Osteocyte (in vitro differentiated cells): ENCODE measurements around the gene ATP5ME. TPM values are rescaled to one million over a fixed set of nuclear protein-coding genes. Genes with fewer than 3 reads are reported as not detected.

Experiments
- DNase-seq: peaks from one replicate; pipeline ENCODE4 v3.0.0; 2021; ENCODE audit warnings: mixed read lengths; ENCODE audit not compliant: unreplicated experiment; ENCODE audit errors: extremely low spot score
- H3K27ac Mint-ChIP-seq: one replicate; pipeline ENCODE4 v1.8.0; 2021; ENCODE audit warnings: mild to moderate bottlenecking, mixed read lengths; ENCODE audit not compliant: unreplicated experiment
- H3K27me3 Mint-ChIP-seq: one replicate; pipeline ENCODE4 v1.8.0; 2021; ENCODE audit warnings: mixed read lengths; ENCODE audit not compliant: unreplicated experiment
- H3K36me3 Mint-ChIP-seq: one replicate; pipeline ENCODE4 v1.8.0; 2021; ENCODE audit warnings: mixed read lengths; ENCODE audit not compliant: unreplicated experiment
- H3K4me1 Mint-ChIP-seq: one replicate; pipeline ENCODE4 v1.8.0; 2021; ENCODE audit warnings: mixed read lengths; ENCODE audit not compliant: unreplicated experiment
- H3K4me3 Mint-ChIP-seq: one replicate; pipeline ENCODE4 v1.8.0; 2021; ENCODE audit warnings: mild to moderate bottlenecking, moderate library complexity, mixed read lengths; ENCODE audit not compliant: unreplicated experiment
- H3K9me3 Mint-ChIP-seq: one replicate; pipeline ENCODE4 v1.8.0; 2021; ENCODE audit warnings: mixed read lengths; ENCODE audit not compliant: unreplicated experiment
- CTCF ChIP-seq: fragments of 200-600 bp; sonication (generic); IDR thresholded peaks from 2 replicates; pipeline ENCODE4 v1.5.0; 2021; ENCODE audit warnings: antibody characterized with exemption, mild to moderate bottlenecking, moderate library complexity
- total RNA-seq: library from RNA; stranded (reverse); gene quantifications from 2 replicates; pipeline ENCODE4 v1.2.1, GENCODE V29; 2021

ATP5ME gene
- total RNA-seq, 1 donor from 2014 or later = 271 TPM

DNA sequence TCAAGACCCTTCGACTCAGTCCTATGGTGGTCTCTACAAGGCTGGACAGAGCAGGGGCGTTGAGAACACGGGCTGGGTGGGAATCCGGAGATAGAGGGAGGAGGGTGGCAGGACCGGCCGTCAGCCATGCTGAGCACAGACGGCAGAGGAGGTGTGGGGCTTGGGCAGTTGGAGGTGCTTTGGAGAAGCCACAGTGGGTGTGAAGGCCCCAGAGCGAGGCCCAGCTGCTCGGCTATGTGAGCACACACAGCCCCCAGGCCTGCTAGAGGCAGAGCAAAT, 44.5 kb downstream of the ATP5ME start:
- H3K4me3 Mint-ChIP-seq = no peak overlapping the region
- H3K27ac Mint-ChIP-seq = no peak overlapping the region

GRCh38 chr4:628821-629635, 45.0 kb downstream of the ATP5ME start:
- Mint-ChIP-seq H3K9me3 (no peaks in the 10 kb centered on the region), H3K4me1 (no peaks in the 10 kb centered on the region), H3K4me3 (no peak overlapping the region), H3K27me3 (no peaks in the 10 kb centered on the region), H3K36me3 (no peaks in the 10 kb centered on the region), H3K27ac (no peak overlapping the region)
- no peak for DNase-seq
- no peak for TF ChIP-seq CTCF

More for the DNA sequence above, 44.5 kb downstream of the ATP5ME start:
- H3K27me3 Mint-ChIP-seq = no peaks in the 10 kb centered on the region
- H3K9me3 Mint-ChIP-seq = no peaks in the 10 kb centered on the region
- no peak for DNase-seq
- H3K36me3 Mint-ChIP-seq = no peaks in the 10 kb centered on the region
- no peak for TF ChIP-seq CTCF
- no peaks in the 10 kb centered on the region for H3K4me1 Mint-ChIP-seq

DNA sequence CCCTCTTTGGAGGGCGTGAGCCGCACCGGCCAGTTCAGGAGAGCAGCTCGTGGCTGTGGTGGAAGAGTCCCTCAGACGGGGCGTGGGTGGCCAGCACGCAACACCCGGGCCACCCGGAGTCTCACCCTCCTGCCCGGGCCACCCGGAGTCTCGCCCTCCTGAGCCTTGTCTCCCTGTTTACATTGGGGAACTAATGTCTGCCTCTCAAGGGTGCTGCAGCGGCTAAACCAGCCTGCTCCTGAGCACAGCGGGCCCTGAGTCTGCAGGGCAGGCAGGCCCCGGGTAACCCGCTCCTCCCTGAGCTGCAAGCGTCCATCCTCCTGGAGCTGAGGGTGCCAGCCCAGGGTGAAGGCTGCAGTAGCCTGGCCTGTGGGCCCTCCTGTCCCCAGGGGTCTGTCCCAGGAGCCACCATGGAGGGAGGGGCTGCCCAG, 45.8 kb downstream of the ATP5ME start:
- no peak for TF ChIP-seq CTCF
- Mint-ChIP-seq H3K9me3 (no peaks in the 10 kb centered on the region), H3K27ac (no peak overlapping the region), H3K4me3 (no peak overlapping the region), H3K27me3 (no peaks in the 10 kb centered on the region), H3K36me3 (no peaks in the 10 kb centered on the region), H3K4me1 (no peaks in the 10 kb centered on the region)
- DNase-seq = no peak

GRCh38 chr4:627347-628125, 46.5 kb downstream of the ATP5ME start:
- no peaks in the 10 kb centered on the region for H3K9me3 Mint-ChIP-seq
- H3K27ac Mint-ChIP-seq = no peak overlapping the region
- H3K4me3 Mint-ChIP-seq = no peak overlapping the region
- no peak for DNase-seq
- H3K4me1 Mint-ChIP-seq = no peaks in the 10 kb centered on the region
- H3K36me3 Mint-ChIP-seq = no peaks in the 10 kb centered on the region
- no peaks in the 10 kb centered on the region for H3K27me3 Mint-ChIP-seq
- no peak for TF ChIP-seq CTCF
